B cell (primary cell): ENCODE data around the gene MC1R. TPM values are rescaled to one million over a fixed set of nuclear protein-coding genes. Genes with fewer than 3 reads are reported as not detected.

ENCODE experiments used
- ATAC-seq: fragments of 200-7000 bp; cut with Tn5 transposase; one replicate; pipeline ENCODE4 v1.10.0; 2021; ENCODE audit warnings: low read depth, mild to moderate bottlenecking, moderate number of reproducible peaks, moderate library complexity
- CTCF ChIA-PET: fragments of 350-600 bp; sonication (Branson Sonifier 250); formaldehyde crosslinking; loops from one replicate; lab custom pipeline; 2021; ENCODE audit warnings: antibody characterized with exemption, inconsistent platforms; lab: Charles Lee
- POLR2A ChIA-PET: fragments of 350-600 bp; sonication (Branson Sonifier 250); formaldehyde crosslinking; loops from one replicate; lab custom pipeline; 2021; ENCODE audit warnings: antibody characterized with exemption; lab: Charles Lee
- DNase-seq: peaks from one replicate; pipeline ENCODE4 v3.0.0; 2013
- H2AFZ ChIP-seq: 2 replicates; pipeline ENCODE4 v1.6.1; 2012; ENCODE audit warnings: mild to moderate bottlenecking, low read depth, low read length; ENCODE audit not compliant: insufficient read depth, poor library complexity, severe bottlenecking
- H3K27ac ChIP-seq, 2 donors: 1 replicate in 1 of 2; 2 replicates in 1 of 2; pipeline ENCODE4 v1.5.1; 2012 to 2013; ENCODE audit warnings: low read length in 2 of 2, mild to moderate bottlenecking in 2 of 2, moderate library complexity in 1 of 2
- H3K27me3 ChIP-seq, 4 experiments: fragments of 200-600 bp in 1 of 4; sonication (generic) in 1 of 4; replicated peaks in 1 of 4; 1 replicate in 2 of 4; 2 replicates in 2 of 4; pipeline versions ENCODE4 v1.6.1 to v1.7.0; 2013 to 2016; ENCODE audit warnings: low read length in 3 of 4, mild to moderate bottlenecking in 2 of 4, mixed read lengths in 1 of 4, moderate library complexity in 1 of 4; ENCODE audit not compliant: insufficient read depth in 4 of 4, control insufficient read depth in 3 of 4; ENCODE audit errors: control extremely low read depth in 1 of 4
- H3K36me3 ChIP-seq, 2 experiments: replicated peaks in 1 of 2; 1 replicate in 1 of 2; 2 replicates in 1 of 2; pipeline versions ENCODE4 v1.6.1 to v1.7.1; 2013; ENCODE audit warnings: low read length in 1 of 2; ENCODE audit not compliant: insufficient read depth in 2 of 2, control insufficient read depth in 1 of 2; ENCODE audit errors: control extremely low read depth in 1 of 2, extremely low read depth in 1 of 2
- H3K4me1 ChIP-seq, 2 donors: fragments of 200-600 bp in 1 of 2; sonication (generic) in 1 of 2; 1 replicate in 1 of 2; 2 replicates in 1 of 2; pipeline versions ENCODE4 v1.5.1 to v1.6.1; 2013 to 2017; ENCODE audit warnings: low read length in 2 of 2; ENCODE audit not compliant: control insufficient read depth in 2 of 2, insufficient read depth in 2 of 2
- H3K4me2 ChIP-seq: replicated peaks from 2 replicates; pipeline ENCODE3; 2012; ENCODE audit warnings: mild to moderate bottlenecking, low read depth, low read length; ENCODE audit not compliant: poor library complexity, severe bottlenecking
- H3K4me3 ChIP-seq, 5 experiments: fragments of 200-600 bp in 1 of 5; sonication (generic) in 1 of 5; 1 replicate in 3 of 5; 2 replicates in 2 of 5; pipeline versions ENCODE4 v1.5.1 to v1.7.0; 2011 to 2016; ENCODE audit warnings: low read length in 4 of 5, mild to moderate bottlenecking in 4 of 5, low read depth in 2 of 5, control low read depth in 1 of 5, moderate library complexity in 1 of 5; ENCODE audit not compliant: insufficient read depth in 1 of 5; ENCODE audit errors: control extremely low read depth in 1 of 5, extremely low read depth in 1 of 5
- H3K79me2 ChIP-seq: fragments of 200-600 bp; sonication (generic); one replicate; pipeline ENCODE4 v1.6.0; 2016; ENCODE audit warnings: low read length; ENCODE audit not compliant: control insufficient read depth, insufficient read depth
- H3K9ac ChIP-seq: fragments of 200-600 bp; sonication (generic); 2 replicates; pipeline ENCODE4 v1.6.1; 2017; ENCODE audit warnings: mild to moderate bottlenecking, low read length, moderate library complexity
- H3K9me3 ChIP-seq, 3 donors: one replicate each; pipeline versions ENCODE4 v1.6.1 to v1.7.1; 2013; ENCODE audit warnings: low read length in 2 of 3; ENCODE audit not compliant: control insufficient read depth in 2 of 3, insufficient read depth in 1 of 3; ENCODE audit errors: control extremely low read depth in 1 of 3
- H4K20me1 ChIP-seq: 2 replicates; pipeline ENCODE4 v1.6.0; 2012; ENCODE audit warnings: mild to moderate bottlenecking, low read length; ENCODE audit not compliant: insufficient read depth, control insufficient read depth, poor library complexity, severe bottlenecking
- H3K27ac Mint-ChIP-seq: one replicate; pipeline ENCODE4 v1.8.0; 2021; ENCODE audit warnings: mixed read lengths
- H3K27me3 Mint-ChIP-seq: one replicate; pipeline ENCODE4 v1.8.0; 2021; ENCODE audit warnings: mixed read lengths
- H3K4me1 Mint-ChIP-seq: one replicate; pipeline ENCODE4 v1.8.0; 2021; ENCODE audit warnings: mixed read lengths
- H3K4me3 Mint-ChIP-seq: one replicate; pipeline ENCODE4 v1.8.0; 2021; ENCODE audit warnings: mixed read lengths
- H3K9me3 Mint-ChIP-seq: one replicate; pipeline ENCODE4 v1.8.0; 2022; ENCODE audit warnings: mixed read lengths; ENCODE audit not compliant: insufficient read depth
- EZH2 ChIP-seq: IDR thresholded peaks from 2 replicates; pipeline ENCODE4 v1.6.1; 2012; ENCODE audit warnings: borderline replicate concordance, low read depth, mild to moderate bottlenecking, moderate library complexity, low read length; ENCODE audit not compliant: insufficient read depth, poor library complexity, severe bottlenecking
- WGBS: methylation state at CpG from one replicate; pipeline ENCODE4 v1.1.5; 2013; ENCODE audit warnings: missing lambda C conversion rate; ENCODE audit not compliant: insufficient coverage; 5-methylcytosine and 5-hydroxymethylcytosine counted together
- intact Hi-C: fragments of 100-400 bp; cut with micrococcal nuclease; formaldehyde crosslinking; loops from one replicate; pipeline ENCODE4 v1.10.0; 2022
- polyA plus RNA-seq: library from polyadenylated mRNA; depleted of rRNA; stranded (reverse); fragments of >200 nt; gene quantifications from 2 replicates; pipeline ENCODE4 v1.2.3, GENCODE V29; 2012
- total RNA-seq, 2 donors: library from RNA; stranded (reverse); fragments of 120-200 nt in 1 of 2; gene quantifications; 1 replicate in 1 of 2; 2 replicates in 1 of 2; pipeline versions ENCODE4 v1.2.3 to v1.2.4, GENCODE V29; 2013 to 2022
- TF ChIP-seq, protein P1 (sequence below): fragments of 200-600 bp; IDR thresholded peaks from one replicate; pipeline ENCODE4 v1.8.0; 2022; ENCODE audit warnings: antibody characterized with exemption, mild to moderate bottlenecking

The MC1R gene
- total and polyA plus RNA-seq, 2 donors (not counting 1 experiment from before 2014, with no cell fraction given) = 13.2 to 15.2 TPM

GRCh38 chr16:89880477-89881367 is 37.9 kb upstream of the MC1R start:
- no peaks in the 10 kb centered on the region for H3K27me3 ChIP-seq
- H2AFZ ChIP-seq = no peak overlapping the region
- no peak overlapping the region for H3K4me3 ChIP-seq
- intact Hi-C loops = no loop called here
- no peak for TF ChIP-seq EZH2
- TF ChIP-seq, protein P1, sequence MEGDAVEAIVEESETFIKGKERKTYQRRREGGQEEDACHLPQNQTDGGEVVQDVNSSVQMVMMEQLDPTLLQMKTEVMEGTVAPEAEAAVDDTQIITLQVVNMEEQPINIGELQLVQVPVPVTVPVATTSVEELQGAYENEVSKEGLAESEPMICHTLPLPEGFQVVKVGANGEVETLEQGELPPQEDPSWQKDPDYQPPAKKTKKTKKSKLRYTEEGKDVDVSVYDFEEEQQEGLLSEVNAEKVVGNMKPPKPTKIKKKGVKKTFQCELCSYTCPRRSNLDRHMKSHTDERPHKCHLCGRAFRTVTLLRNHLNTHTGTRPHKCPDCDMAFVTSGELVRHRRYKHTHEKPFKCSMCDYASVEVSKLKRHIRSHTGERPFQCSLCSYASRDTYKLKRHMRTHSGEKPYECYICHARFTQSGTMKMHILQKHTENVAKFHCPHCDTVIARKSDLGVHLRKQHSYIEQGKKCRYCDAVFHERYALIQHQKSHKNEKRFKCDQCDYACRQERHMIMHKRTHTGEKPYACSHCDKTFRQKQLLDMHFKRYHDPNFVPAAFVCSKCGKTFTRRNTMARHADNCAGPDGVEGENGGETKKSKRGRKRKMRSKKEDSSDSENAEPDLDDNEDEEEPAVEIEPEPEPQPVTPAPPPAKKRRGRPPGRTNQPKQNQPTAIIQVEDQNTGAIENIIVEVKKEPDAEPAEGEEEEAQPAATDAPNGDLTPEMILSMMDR = no peak
- Mint-ChIP-seq H3K27ac (no peak overlapping the region), H3K9me3 (no peaks in the 10 kb centered on the region), H3K4me1 (peaks cover 9% of the 10 kb centered on the region), H3K4me3 (no peak overlapping the region), H3K27me3 (no peaks in the 10 kb centered on the region)
- no peaks in the 10 kb centered on the region for H3K4me1 ChIP-seq
- H3K79me2 ChIP-seq = peaks cover 92% of the 10 kb centered on the region
- no peak overlapping the region for H3K4me2 ChIP-seq
- H3K27ac ChIP-seq = no peak overlapping the region
- 99% methylated on average over 17 of the region's 18 CpGs for WGBS
- H3K36me3 ChIP-seq = peaks cover 14 to 72% of the 10 kb centered on the region in 2 experiments
- H3K9me3 ChIP-seq = no peaks in the 10 kb centered on the region
- ATAC-seq (no peak), DNase-seq (no peak)
- peaks cover 93% of the 10 kb centered on the region for H4K20me1 ChIP-seq
- H3K9ac ChIP-seq = no peak overlapping the region
- ChIA-PET POLR2A (no interaction called here), CTCF (interaction anchor here (2.0 kb wide), 1 partner anchor 175 kb away, joined by 6 read pairs; no protein-coding TSS in a partner anchor)

GRCh38 chr16:89881368-89881730 is 37.3 kb upstream of the MC1R start:
- H3K9me3 Mint-ChIP-seq = no peaks in the 10 kb centered on the region
- H3K4me3 Mint-ChIP-seq = no peak overlapping the region
- no peak overlapping the region for H2AFZ ChIP-seq
- ATAC-seq (no peak), DNase-seq (no peak)
- H3K4me2 ChIP-seq = no peak overlapping the region
- H3K79me2 ChIP-seq = peaks cover 89% of the 10 kb centered on the region
- H3K27ac Mint-ChIP-seq = no peak overlapping the region
- no peak overlapping the region for H3K27ac ChIP-seq
- no peaks in the 10 kb centered on the region for H3K27me3 ChIP-seq
- H4K20me1 ChIP-seq = peaks cover 89% of the 10 kb centered on the region
- H3K4me3 ChIP-seq = no peak overlapping the region
- 98% methylated on average over 5 of the region's 6 CpGs for WGBS
- H3K36me3 ChIP-seq = peaks cover 14 to 70% of the 10 kb centered on the region in 2 experiments
- no peaks in the 10 kb centered on the region for H3K4me1 ChIP-seq
- CTCF ChIA-PET = interaction anchor here (2.0 kb wide), 1 partner anchor 176 kb away, joined by 6 read pairs; no protein-coding TSS in a partner anchor
- H3K4me1 Mint-ChIP-seq = peaks cover 7% of the 10 kb centered on the region
- H3K9ac ChIP-seq = no peak overlapping the region
- H3K27me3 Mint-ChIP-seq = no peaks in the 10 kb centered on the region
- TF ChIP-seq, protein P1 = no peak
- no peak for TF ChIP-seq EZH2
- intact Hi-C loops = no loop called here
- H3K9me3 ChIP-seq = no peaks in the 10 kb centered on the region
- POLR2A ChIA-PET = no interaction called here
